ENCODE data around the gene DLX1. TPM values are rescaled to one million over a fixed set of nuclear protein-coding genes. Genes with fewer than 3 reads are reported as not detected.
"Not testable (repeated sequence)": the region's sequence is repeated elsewhere in the genome, so short reads cannot be mapped to it uniquely, and the experiment has no call there.

The DLX1 gene
- total RNA-seq, 4 donors from 2014 or later: 0.17 to 0.83 (median 0.23) TPM; not detected in 1

- no peak for TF ChIP-seq EP300 (IDR thresholded peaks at IDR 0.05)
- TF ChIP-seq POLR2AphosphoS5 (IDR thresholded peaks at IDR 0.05): no peak
- TF ChIP-seq CTCF (IDR thresholded peaks at IDR 0.05): no peak
- TF ChIP-seq POLR2A (IDR thresholded peaks at IDR 0.05; ENCODE audit: low read depth): no peak
- intact Hi-C loops (cut with DNase I): no loop called here
- H3K27me3 ChIP-seq: no peaks in the 10 kb centered on the region
- no peak for DNase-seq (ENCODE audit: extremely low spot score)
- no peaks in the 10 kb centered on the region for H3K4me1 ChIP-seq
- no peaks in the 10 kb centered on the region for H3K36me3 ChIP-seq
- no peaks in the 10 kb centered on the region for H3K9me3 ChIP-seq
- H3K27ac ChIP-seq (replicated peaks in 1 of 4): no peak overlapping the region
- WGBS: 100% methylated on average over 1 of the region's 2 CpGs
- no peak overlapping the region for H3K4me3 ChIP-seq
Observed at GRCh38 chr2:172056293-172056692, 29.0 kb upstream of the DLX1 start.

GRCh38 chr2:172058660-172059059, 26.6 kb upstream of the DLX1 start:
- H3K4me3 ChIP-seq: no peak overlapping the region
- peaks cover 0 to 8% (median 0%) of the 10 kb centered on the region in 4 donors for H3K36me3 ChIP-seq
- intact Hi-C loops (cut with DNase I): no loop called here
- H3K27me3 ChIP-seq: no peaks in the 10 kb centered on the region
- DNase-seq (ENCODE audit: extremely low spot score): no peak
- 93% methylated on average over 5 of the region's 5 CpGs for WGBS
- no peak for TF ChIP-seq CTCF (IDR thresholded peaks at IDR 0.05)
- no peak for TF ChIP-seq POLR2A (IDR thresholded peaks at IDR 0.05; ENCODE audit: low read depth)
- no peak for TF ChIP-seq EP300 (IDR thresholded peaks at IDR 0.05)
- no peak for TF ChIP-seq POLR2AphosphoS5 (IDR thresholded peaks at IDR 0.05)
- H3K9me3 ChIP-seq: no peaks in the 10 kb centered on the region
- H3K27ac ChIP-seq (replicated peaks in 1 of 4): no peak overlapping the region
- H3K4me1 ChIP-seq: no peaks in the 10 kb centered on the region

- H3K4me1 ChIP-seq; H3K36me3 ChIP-seq; H3K9me3 ChIP-seq; DNase-seq (ENCODE audit: extremely low spot score); H3K27me3 ChIP-seq; H3K4me3 ChIP-seq; H3K27ac ChIP-seq (replicated peaks in 1 of 4); intact Hi-C loops (cut with DNase I): not testable (repeated sequence)
- WGBS: 95% methylated on average over 5 of the region's 5 CpGs
Observed at GRCh38 chr2:172060118-172060517, 25.2 kb upstream of the DLX1 start.

GRCh38 chr2:172062402-172063004, 22.8 kb upstream of the DLX1 start:
- intact Hi-C loops (cut with DNase I): no loop called here

GRCh38 chr2:172063446-172063845, 21.9 kb upstream of the DLX1 start:
- Histone ChIP-seq H3K36me3 (peaks cover 0 to 8% (median 2%) of the 10 kb centered on the region in 4 donors), H3K4me1 (no peaks in the 10 kb centered on the region), H3K4me3 (no peak overlapping the region), H3K9me3 (no peaks in the 10 kb centered on the region), H3K27me3 (no peaks in the 10 kb centered on the region), H3K27ac (replicated peaks in 1 of 4) (no peak overlapping the region)
- intact Hi-C loops (cut with DNase I): no loop called here
- no peak for TF ChIP-seq POLR2A (IDR thresholded peaks at IDR 0.05; ENCODE audit: low read depth)
- no peak for TF ChIP-seq POLR2AphosphoS5 (IDR thresholded peaks at IDR 0.05)
- no peak for TF ChIP-seq CTCF (IDR thresholded peaks at IDR 0.05)
- TF ChIP-seq EP300 (IDR thresholded peaks at IDR 0.05): no peak
- no peak for DNase-seq (ENCODE audit: extremely low spot score)
- 91% methylated on average over 9 of the region's 9 CpGs for WGBS

More at GRCh38 chr2:172062402-172063004, 22.8 kb upstream of the DLX1 start:
- no peaks in the 10 kb centered on the region for H3K27me3 ChIP-seq
- H3K4me3 ChIP-seq: no peak overlapping the region
- H3K9me3 ChIP-seq: no peaks in the 10 kb centered on the region
- DNase-seq (ENCODE audit: extremely low spot score): no peak
- WGBS: 80% methylated on average over 1 of the region's 1 CpG
- peaks cover 0 to 8% (median 2%) of the 10 kb centered on the region in 4 donors for H3K36me3 ChIP-seq
- TF ChIP-seq EP300 (IDR thresholded peaks at IDR 0.05): no peak
- no peak for TF ChIP-seq POLR2A (IDR thresholded peaks at IDR 0.05; ENCODE audit: low read depth)
- TF ChIP-seq POLR2AphosphoS5 (IDR thresholded peaks at IDR 0.05): no peak
- TF ChIP-seq CTCF (IDR thresholded peaks at IDR 0.05): no peak
- H3K4me1 ChIP-seq: no peaks in the 10 kb centered on the region
- H3K27ac ChIP-seq (replicated peaks in 1 of 4): no peak overlapping the region

Measured in esophagus muscularis mucosa (tissue), 4 donors.